SU-DHL-6 (cell line): Measurements from ENCODE around the gene ADCY5.

ENCODE experiments used
- CTCF ChIP-seq: fragments of 200-600 bp; sonication (generic); IDR thresholded peaks from one replicate; pipeline ENCODE4 v1.5.1; 2017; ENCODE audit warnings: antibody characterized with exemption, mild to moderate bottlenecking, low read length, moderate library complexity; ENCODE audit not compliant: insufficient read depth, poor library complexity, severe bottlenecking
- EZH2phosphoT487 ChIP-seq: fragments of 200-600 bp; sonication (generic), shearing (Covaris generic); conservative IDR thresholded peaks from 2 replicates; pipeline ENCODE4 v1.6.1; 2018; ENCODE audit warnings: mild to moderate bottlenecking, antibody characterized with exemption, low read length, moderate library complexity, mixed read lengths

GRCh38 chr3:123431658-123432324 is 17.1 kb downstream of the ADCY5 start:
- TF ChIP-seq CTCF (no peak), EZH2phosphoT487 (no peak)
